Suprapubic skin (tissue), 4 donors: Measurements from ENCODE around the gene TBC1D4. TPM values are rescaled to one million over a fixed set of nuclear protein-coding genes. Genes with fewer than 3 reads are reported as not detected.
"Not testable (repeated sequence)": the region's sequence is repeated elsewhere in the genome, so short reads cannot be mapped to it uniquely, and the experiment has no call there.

Experiments
- DNase-seq, 2 donors: peaks; one replicate each; pipeline ENCODE4 v3.0.0-alpha.2; 2019; ENCODE audit warnings: low spot score in 2 of 2
- H3K27ac ChIP-seq: fragments of 200-600 bp; sonication (generic); one replicate; pipeline ENCODE4 v1.5.1; 2019
- H3K27me3 ChIP-seq: fragments of 200-600 bp; sonication (generic); one replicate; pipeline ENCODE4 v1.5.1; 2019
- H3K36me3 ChIP-seq: fragments of 200-600 bp; sonication (generic); one replicate; pipeline ENCODE4 v1.5.1; 2019
- H3K4me1 ChIP-seq: fragments of 200-600 bp; sonication (generic); one replicate; pipeline ENCODE4 v1.5.1; 2019
- H3K4me3 ChIP-seq: fragments of 200-600 bp; sonication (generic); one replicate; pipeline ENCODE4 v1.5.1; 2019; ENCODE audit warnings: mild to moderate bottlenecking
- H3K9me3 ChIP-seq: fragments of 200-600 bp; sonication (generic); one replicate; pipeline ENCODE4 v1.5.1; 2019
- EP300 ChIP-seq: sonication (generic); formaldehyde crosslinking; IDR thresholded peaks from one replicate; pipeline ENCODE4 v1.6.1; 2017; ENCODE audit warnings: antibody characterized with exemption
- POLR2A ChIP-seq, 2 donors: fragments of 450-650 bp; IDR thresholded peaks; one replicate each; pipeline ENCODE4 v1.6.1; 2017; ENCODE audit warnings: antibody characterized with exemption in 2 of 2, mild to moderate bottlenecking in 2 of 2, moderate library complexity in 2 of 2
- POLR2AphosphoS5 ChIP-seq, 3 donors: sonication (generic); formaldehyde crosslinking; IDR thresholded peaks; one replicate each; pipeline ENCODE4 v1.6.1; 2017; ENCODE audit warnings: antibody characterized with exemption in 3 of 3
- WGBS: methylation state at CpG from one replicate; pipeline ENCODE4 v1.1.5; 2018; 5-methylcytosine and 5-hydroxymethylcytosine counted together
- total RNA-seq, 4 donors: library from RNA; depleted of rRNA; stranded (reverse); fragments of >200 nt; gene quantifications; one replicate each; pipeline ENCODE4 v1.1.0, GENCODE V29; 2016
- TF ChIP-seq, protein P1 (sequence below), 2 donors: fragments of 200-600 bp in 1 of 2; fragments of 450-650 bp in 1 of 2; sonication (generic) in 1 of 2; IDR thresholded peaks; one replicate each; pipeline ENCODE4 v1.5.1; 2016 to 2019; ENCODE audit warnings: antibody characterized with exemption in 2 of 2, mild to moderate bottlenecking in 1 of 2, moderate library complexity in 1 of 2

TBC1D4 gene
- total RNA-seq, 4 donors from 2014 or later: 54.3 to 110 (median 72.7) TPM

DNA sequence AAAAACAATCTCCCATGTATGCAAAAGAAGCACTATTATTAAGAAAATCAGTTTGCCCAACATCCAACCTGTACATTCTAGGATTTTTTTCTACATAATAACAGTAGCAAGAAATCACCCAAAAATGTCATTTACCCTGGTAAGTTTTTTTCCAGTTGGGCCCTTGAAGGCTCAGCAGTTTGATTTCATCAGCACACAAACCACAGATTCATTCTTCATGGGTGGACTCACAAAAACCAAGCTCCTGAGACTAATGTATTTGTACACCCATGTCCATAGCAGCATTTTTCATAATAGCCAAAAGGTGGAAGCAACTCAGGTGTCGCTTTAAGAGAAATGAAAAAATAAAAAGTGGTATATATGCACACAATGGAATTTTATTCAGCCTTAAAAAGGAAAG is 210.1 kb downstream of the TBC1D4 start:
- no peaks in the 10 kb centered on the region for H3K27me3 ChIP-seq
- H3K4me3 ChIP-seq: no peak overlapping the region
- DNase-seq: no peak
- TF ChIP-seq EP300 (no peak), POLR2AphosphoS5 (IDR thresholded peaks at IDR 0.05) (no peak), POLR2A (IDR thresholded peaks at IDR 0.05) (no peak)
- TF ChIP-seq, protein P1, sequence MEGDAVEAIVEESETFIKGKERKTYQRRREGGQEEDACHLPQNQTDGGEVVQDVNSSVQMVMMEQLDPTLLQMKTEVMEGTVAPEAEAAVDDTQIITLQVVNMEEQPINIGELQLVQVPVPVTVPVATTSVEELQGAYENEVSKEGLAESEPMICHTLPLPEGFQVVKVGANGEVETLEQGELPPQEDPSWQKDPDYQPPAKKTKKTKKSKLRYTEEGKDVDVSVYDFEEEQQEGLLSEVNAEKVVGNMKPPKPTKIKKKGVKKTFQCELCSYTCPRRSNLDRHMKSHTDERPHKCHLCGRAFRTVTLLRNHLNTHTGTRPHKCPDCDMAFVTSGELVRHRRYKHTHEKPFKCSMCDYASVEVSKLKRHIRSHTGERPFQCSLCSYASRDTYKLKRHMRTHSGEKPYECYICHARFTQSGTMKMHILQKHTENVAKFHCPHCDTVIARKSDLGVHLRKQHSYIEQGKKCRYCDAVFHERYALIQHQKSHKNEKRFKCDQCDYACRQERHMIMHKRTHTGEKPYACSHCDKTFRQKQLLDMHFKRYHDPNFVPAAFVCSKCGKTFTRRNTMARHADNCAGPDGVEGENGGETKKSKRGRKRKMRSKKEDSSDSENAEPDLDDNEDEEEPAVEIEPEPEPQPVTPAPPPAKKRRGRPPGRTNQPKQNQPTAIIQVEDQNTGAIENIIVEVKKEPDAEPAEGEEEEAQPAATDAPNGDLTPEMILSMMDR (IDR thresholded peaks at IDR 0.05): no peak
- H3K27ac ChIP-seq: no peak overlapping the region
- H3K9me3 ChIP-seq: peaks cover 3% of the 10 kb centered on the region
- WGBS: 89% methylated on average over 1 of the region's 1 CpG
- H3K36me3 ChIP-seq: no peaks in the 10 kb centered on the region
- no peaks in the 10 kb centered on the region for H3K4me1 ChIP-seq

DNA sequence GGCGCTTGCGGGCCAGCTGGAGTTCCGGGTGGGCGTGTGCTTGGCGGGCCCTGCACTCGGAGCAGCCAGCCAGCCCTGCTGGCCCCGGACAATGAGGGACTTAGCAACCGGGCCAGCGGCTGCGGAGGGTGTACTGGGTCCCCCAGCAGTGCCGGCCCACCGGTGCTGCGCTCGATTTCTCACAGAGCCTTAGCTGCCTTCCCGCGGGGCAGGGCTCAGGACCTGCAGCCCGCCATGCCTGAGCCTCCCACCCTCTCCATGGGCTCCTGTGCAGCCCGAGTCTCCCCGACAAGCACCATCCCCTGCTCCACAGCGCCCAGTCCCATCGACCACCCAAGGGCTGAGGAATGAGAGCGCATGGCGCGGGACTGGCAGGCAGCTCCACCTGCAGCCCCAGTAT is 213.5 kb downstream of the TBC1D4 start:
- not testable (repeated sequence) for H3K4me1 ChIP-seq, H3K27ac ChIP-seq, H3K27me3 ChIP-seq, H3K36me3 ChIP-seq, H3K9me3 ChIP-seq, H3K4me3 ChIP-seq, DNase-seq
- 96% methylated on average over 13 of the region's 24 CpGs for WGBS

DNA sequence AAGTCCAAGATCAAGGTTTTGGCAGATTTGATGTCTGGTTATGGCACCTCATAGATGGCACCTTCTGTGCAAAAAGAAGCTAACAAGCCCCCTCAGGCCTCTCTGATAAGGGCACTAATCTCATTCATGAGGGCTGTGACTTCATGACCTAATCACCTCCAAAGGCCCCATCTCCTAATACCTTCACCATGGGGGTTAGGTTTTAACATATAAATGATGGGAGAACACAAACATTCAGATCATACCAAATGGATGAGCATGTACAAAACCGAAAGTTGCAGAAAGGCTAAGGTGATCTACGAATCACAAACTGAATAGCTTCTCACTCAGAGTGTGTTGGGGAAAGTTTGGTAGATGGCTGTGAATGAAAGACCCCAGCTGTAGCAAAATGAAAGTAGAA is 217.4 kb downstream of the TBC1D4 start:
- no peaks in the 10 kb centered on the region for H3K36me3 ChIP-seq
- no peak overlapping the region for H3K4me3 ChIP-seq

DNA sequence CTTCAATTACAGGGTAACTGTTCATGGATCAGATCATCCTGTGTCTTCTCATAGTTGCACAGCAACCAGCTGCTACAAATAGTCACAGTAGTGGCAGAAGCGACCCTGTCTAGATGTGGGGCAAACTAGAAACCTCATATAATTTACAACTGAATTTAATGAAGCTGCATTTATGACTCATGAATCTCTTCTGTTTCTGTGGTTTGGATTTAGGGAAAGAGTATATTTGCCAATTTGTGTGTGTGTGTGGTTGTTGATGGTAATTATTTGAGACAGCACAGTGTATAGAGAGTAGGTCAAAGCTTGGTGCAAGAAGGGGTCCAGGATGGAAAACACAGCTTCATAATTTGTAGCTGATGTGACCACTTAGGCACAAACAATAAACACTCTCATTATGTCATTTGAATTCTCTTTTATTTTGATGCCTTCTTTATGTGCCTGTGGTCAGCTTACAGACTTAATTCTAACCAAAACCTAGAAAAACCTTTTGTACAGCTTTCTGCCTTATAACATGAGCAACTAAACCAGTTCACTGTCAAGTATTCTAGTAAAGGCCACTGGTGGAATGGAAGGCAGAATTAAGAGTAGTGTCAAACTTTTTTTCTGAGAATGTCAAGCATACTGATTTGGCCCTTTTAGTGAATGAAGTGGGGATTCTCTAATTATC is 218.1 kb downstream of the TBC1D4 start:
- 60% methylated on average over 1 of the region's 1 CpG for WGBS
- H3K9me3 ChIP-seq: no peaks in the 10 kb centered on the region
- H3K27ac ChIP-seq: no peak overlapping the region
- no peak for TF ChIP-seq POLR2AphosphoS5 (IDR thresholded peaks at IDR 0.05)
- TF ChIP-seq POLR2A (IDR thresholded peaks at IDR 0.05): no peak
- TF ChIP-seq, protein P1 (IDR thresholded peaks at IDR 0.05): no peak
- no peak for TF ChIP-seq EP300
- DNase-seq: no peak
- no peaks in the 10 kb centered on the region for H3K4me1 ChIP-seq
- H3K27me3 ChIP-seq: no peaks in the 10 kb centered on the region
- H3K36me3 ChIP-seq: no peaks in the 10 kb centered on the region
- H3K4me3 ChIP-seq: no peak overlapping the region

More for the DNA sequence above, 217.4 kb downstream of the TBC1D4 start:
- no peak for TF ChIP-seq POLR2A (IDR thresholded peaks at IDR 0.05)
- H3K9me3 ChIP-seq: no peaks in the 10 kb centered on the region
- no peak for DNase-seq
- H3K27ac ChIP-seq: no peak overlapping the region
- no peaks in the 10 kb centered on the region for H3K4me1 ChIP-seq
- no peaks in the 10 kb centered on the region for H3K27me3 ChIP-seq
- WGBS: 84% methylated on average over 2 of the region's 2 CpGs

DNA sequence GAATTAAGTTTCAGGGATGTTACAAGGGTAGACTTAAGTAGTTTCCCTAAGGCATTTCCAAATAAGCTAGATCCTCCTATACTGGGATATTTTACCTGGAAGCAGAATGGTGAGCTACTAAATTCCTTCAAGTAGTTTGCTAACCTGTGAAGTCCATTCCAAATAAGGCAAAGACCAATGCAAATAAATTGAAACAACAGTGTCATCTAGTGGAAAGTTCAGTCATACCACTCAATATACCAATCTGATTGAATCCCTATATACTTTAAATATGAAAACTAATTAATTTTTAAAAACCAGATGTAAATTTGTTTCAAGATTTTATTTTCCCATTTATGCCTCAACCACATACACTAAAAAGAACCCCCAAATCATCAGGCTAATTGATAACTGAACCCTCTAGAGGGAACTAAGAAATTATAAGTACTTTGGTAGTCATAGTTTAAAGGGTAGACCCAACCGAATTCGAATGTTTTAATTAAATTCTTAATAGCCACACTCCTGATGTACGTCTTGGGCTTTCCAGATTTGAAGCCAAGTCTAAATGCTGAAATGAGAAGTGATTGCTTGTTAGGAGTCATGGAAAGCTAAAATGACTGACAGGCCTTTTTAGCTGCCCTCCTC is 223.7 kb downstream of the TBC1D4 start:
- H3K27ac ChIP-seq: no peak overlapping the region
- TF ChIP-seq, protein P1 (IDR thresholded peaks at IDR 0.05): peak in 1 of 2 donors; percentile 22
- TF ChIP-seq EP300 (no peak), POLR2AphosphoS5 (IDR thresholded peaks at IDR 0.05) (no peak), POLR2A (IDR thresholded peaks at IDR 0.05) (no peak)
- WGBS: 67% methylated on average over 3 of the region's 3 CpGs

DNA sequence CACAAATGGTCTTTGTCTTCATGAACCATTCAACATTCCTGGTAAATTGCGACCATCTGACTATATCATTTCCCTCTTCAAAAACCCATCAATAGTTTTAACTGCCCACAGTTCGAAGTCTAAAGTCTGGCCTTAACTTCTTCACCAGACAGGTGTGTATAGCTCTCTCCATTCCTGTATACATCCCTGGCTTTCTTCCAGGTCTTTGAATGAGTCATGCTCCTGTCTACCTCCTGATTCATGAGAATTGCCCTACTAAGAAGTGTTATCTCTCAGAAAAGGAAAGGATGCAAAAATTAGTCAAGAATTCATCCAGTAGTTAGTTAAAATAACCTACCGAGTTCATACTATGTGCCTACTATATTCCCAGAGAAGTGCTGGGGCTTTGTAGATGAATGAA is 225.0 kb downstream of the TBC1D4 start:
- DNase-seq: no peak
- no peaks in the 10 kb centered on the region for H3K27me3 ChIP-seq
- no peaks in the 10 kb centered on the region for H3K36me3 ChIP-seq
- 80% methylated on average over 3 of the region's 3 CpGs for WGBS
- no peak overlapping the region for H3K4me3 ChIP-seq
- H3K9me3 ChIP-seq: no peaks in the 10 kb centered on the region
- no peaks in the 10 kb centered on the region for H3K4me1 ChIP-seq
- TF ChIP-seq, protein P1 (IDR thresholded peaks at IDR 0.05): no peak
- TF ChIP-seq POLR2A (IDR thresholded peaks at IDR 0.05) (no peak), POLR2AphosphoS5 (IDR thresholded peaks at IDR 0.05) (no peak), EP300 (no peak)
- no peak overlapping the region for H3K27ac ChIP-seq

More for the DNA sequence above, 223.7 kb downstream of the TBC1D4 start:
- no peaks in the 10 kb centered on the region for H3K9me3 ChIP-seq
- no peak overlapping the region for H3K4me3 ChIP-seq
- no peaks in the 10 kb centered on the region for H3K36me3 ChIP-seq
- H3K27me3 ChIP-seq: no peaks in the 10 kb centered on the region
- H3K4me1 ChIP-seq: no peaks in the 10 kb centered on the region
- DNase-seq: no peak
